ENCODE results near the gene URB2. TPM values are rescaled to one million over a fixed set of nuclear protein-coding genes. Genes with fewer than 3 reads are reported as not detected.

The URB2 gene
- total and polyA plus RNA-seq, 2 of the 13 experiments (the other 11 are each of a cell fraction or from before 2014, with no cell fraction given) = 4.0 to 17.6 TPM

DNA sequence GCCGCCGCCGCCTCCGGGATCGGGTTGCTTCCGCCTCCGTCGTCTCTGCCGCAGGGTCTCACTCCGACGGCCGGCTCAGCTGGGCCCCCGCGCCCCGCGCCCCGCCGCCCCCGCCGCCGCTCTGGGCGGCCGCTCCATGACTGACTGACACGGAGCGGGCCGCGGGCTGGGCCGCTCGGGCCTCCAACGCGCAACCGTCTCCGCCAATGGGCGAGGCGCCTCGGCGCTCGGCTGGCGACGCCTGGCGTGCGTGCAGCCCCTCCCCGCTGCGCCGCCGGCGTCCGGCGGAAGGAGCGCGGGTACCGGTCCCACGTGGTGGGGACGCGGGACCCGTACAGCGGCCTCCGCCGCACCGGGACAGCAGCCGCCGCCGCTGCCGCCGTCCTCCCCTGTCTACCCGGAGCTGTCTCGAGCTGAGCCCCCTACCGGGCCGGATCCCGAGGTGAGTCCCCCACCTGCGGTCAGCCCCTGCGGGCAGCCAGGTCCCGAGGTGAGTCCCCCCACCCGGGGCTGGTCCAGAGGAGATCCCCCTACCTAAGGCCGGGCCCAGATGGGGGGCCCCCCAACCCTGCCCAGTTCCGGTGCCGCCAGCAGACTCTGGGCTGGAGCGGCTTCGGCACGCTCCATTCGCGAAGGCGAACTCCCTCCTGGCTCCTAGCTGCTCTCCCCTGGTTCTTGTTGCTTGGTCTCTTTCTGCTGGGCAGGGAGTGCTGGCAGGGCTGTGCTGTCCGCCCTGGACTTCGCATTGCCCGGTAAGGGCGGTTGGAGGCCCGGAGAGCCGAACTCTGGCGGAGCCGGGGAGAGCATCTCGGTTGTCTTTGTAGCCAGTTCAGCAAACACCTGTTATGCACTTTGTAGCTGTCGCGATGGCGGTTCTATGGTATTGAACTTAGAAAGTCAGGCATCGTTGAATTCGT is at the start of gene URB2, which contains the start of gene TAF5L (continued):
- TF ChIP-seq, protein P1, sequence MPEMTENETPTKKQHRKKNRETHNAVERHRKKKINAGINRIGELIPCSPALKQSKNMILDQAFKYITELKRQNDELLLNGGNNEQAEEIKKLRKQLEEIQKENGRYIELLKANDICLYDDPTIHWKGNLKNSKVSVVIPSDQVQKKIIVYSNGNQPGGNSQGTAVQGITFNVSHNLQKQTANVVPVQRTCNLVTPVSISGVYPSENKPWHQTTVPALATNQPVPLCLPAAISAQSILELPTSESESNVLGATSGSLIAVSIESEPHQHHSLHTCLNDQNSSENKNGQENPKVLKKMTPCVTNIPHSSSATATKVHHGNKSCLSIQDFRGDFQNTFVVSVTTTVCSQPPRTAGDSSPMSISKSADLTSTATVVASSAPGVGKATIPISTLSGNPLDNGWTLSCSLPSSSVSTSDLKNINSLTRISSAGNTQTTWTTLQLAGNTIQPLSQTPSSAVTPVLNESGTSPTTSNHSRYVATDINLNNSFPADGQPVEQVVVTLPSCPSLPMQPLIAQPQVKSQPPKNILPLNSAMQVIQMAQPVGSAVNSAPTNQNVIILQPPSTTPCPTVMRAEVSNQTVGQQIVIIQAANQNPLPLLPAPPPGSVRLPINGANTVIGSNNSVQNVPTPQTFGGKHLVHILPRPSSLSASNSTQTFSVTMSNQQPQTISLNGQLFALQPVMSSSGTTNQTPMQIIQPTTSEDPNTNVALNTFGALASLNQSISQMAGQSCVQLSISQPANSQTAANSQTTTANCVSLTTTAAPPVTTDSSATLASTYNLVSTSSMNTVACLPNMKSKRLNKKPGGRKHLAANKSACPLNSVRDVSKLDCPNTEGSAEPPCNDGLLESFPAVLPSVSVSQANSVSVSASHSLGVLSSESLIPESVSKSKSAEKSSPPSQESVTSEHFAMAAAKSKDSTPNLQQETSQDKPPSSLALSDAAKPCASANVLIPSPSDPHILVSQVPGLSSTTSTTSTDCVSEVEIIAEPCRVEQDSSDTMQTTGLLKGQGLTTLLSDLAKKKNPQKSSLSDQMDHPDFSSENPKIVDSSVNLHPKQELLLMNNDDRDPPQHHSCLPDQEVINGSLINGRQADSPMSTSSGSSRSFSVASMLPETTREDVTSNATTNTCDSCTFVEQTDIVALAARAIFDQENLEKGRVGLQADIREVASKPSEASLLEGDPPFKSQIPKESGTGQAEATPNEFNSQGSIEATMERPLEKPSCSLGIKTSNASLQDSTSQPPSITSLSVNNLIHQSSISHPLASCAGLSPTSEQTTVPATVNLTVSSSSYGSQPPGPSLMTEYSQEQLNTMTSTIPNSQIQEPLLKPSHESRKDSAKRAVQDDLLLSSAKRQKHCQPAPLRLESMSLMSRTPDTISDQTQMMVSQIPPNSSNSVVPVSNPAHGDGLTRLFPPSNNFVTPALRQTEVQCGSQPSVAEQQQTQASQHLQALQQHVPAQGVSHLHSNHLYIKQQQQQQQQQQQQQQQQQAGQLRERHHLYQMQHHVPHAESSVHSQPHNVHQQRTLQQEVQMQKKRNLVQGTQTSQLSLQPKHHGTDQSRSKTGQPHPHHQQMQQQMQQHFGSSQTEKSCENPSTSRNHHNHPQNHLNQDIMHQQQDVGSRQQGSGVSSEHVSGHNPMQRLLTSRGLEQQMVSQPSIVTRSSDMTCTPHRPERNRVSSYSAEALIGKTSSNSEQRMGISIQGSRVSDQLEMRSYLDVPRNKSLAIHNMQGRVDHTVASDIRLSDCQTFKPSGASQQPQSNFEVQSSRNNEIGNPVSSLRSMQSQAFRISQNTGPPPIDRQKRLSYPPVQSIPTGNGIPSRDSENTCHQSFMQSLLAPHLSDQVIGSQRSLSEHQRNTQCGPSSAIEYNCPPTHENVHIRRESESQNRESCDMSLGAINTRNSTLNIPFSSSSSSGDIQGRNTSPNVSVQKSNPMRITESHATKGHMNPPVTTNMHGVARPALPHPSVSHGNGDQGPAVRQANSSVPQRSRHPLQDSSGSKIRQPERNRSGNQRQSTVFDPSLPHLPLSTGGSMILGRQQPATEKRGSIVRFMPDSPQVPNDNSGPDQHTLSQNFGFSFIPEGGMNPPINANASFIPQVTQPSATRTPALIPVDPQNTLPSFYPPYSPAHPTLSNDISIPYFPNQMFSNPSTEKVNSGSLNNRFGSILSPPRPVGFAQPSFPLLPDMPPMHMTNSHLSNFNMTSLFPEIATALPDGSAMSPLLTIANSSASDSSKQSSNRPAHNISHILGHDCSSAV (CRISPR knock-in tag; IDR thresholded peaks at IDR 0.05; ENCODE audit: borderline replicate concordance) = no peak
- TF ChIP-seq PHF8 (CRISPR knock-in tag; IDR thresholded peaks at IDR 0.05) (peak; percentile 86), U2AF1 (optimal IDR thresholded peaks at IDR 0.05; ENCODE audit: low read depth, low read length) (no peak), ZSCAN21 (CRISPR knock-in tag; IDR thresholded peaks at IDR 0.05; ENCODE audit: borderline replicate concordance) (peak; percentile 41; the same call in 1 of the 2 replicates), THYN1 (CRISPR knock-in tag; IDR thresholded peaks at IDR 0.05; ENCODE audit: borderline replicate concordance, low read depth) (no peak), CBFB (CRISPR knock-in tag; IDR thresholded peaks at IDR 0.05) (peak; percentile 60; the same call in 1 of the 2 replicates), ZNF44 (CRISPR knock-in tag; IDR thresholded peaks at IDR 0.05) (0 out of 2 replicates have a peak, but pooled peaks have one; percentile 65), ZMYM2 (CRISPR knock-in tag; IDR thresholded peaks at IDR 0.05) (no peak), ZNF713 (CRISPR knock-in tag; IDR thresholded peaks at IDR 0.05) (0 out of 2 replicates have a peak, but pooled peaks have one; percentile 52), TBL1XR1 (IDR thresholded peaks at IDR 0.05; ENCODE audit: borderline replicate concordance, low read length, partially characterized antibody) (no peak), SKI (IDR thresholded peaks at IDR 0.05; ENCODE audit: partially characterized antibody) (no peak), TAF1 (CRISPR knock-in tag; IDR thresholded peaks at IDR 0.05) (peak; percentile 57; the same call in 1 of the 2 replicates), ZNF337 (CRISPR knock-in tag; IDR thresholded peaks at IDR 0.05; ENCODE audit: borderline replicate concordance, low read depth) (no peak), NCOA1 (CRISPR knock-in tag; IDR thresholded peaks at IDR 0.05) (no peak; the same call in 1 of the 2 replicates), ZNF782 (CRISPR knock-in tag; IDR thresholded peaks at IDR 0.05; ENCODE audit: borderline replicate concordance) (no peak), GABPB1 (CRISPR knock-in tag; IDR thresholded peaks at IDR 0.05) (peak; percentile 90), PPARG (CRISPR knock-in tag; conservative IDR thresholded peaks at IDR 0.05) (0 out of 2 replicates have a peak, but pooled peaks have one; percentile 41), RXRA (CRISPR knock-in tag; IDR thresholded peaks at IDR 0.05) (peak; percentile 47; the same call in 1 of the 2 replicates), MAF1 (CRISPR knock-in tag; IDR thresholded peaks at IDR 0.05; ENCODE audit: borderline replicate concordance) (no peak)
- TF ChIP-seq, protein P2, sequence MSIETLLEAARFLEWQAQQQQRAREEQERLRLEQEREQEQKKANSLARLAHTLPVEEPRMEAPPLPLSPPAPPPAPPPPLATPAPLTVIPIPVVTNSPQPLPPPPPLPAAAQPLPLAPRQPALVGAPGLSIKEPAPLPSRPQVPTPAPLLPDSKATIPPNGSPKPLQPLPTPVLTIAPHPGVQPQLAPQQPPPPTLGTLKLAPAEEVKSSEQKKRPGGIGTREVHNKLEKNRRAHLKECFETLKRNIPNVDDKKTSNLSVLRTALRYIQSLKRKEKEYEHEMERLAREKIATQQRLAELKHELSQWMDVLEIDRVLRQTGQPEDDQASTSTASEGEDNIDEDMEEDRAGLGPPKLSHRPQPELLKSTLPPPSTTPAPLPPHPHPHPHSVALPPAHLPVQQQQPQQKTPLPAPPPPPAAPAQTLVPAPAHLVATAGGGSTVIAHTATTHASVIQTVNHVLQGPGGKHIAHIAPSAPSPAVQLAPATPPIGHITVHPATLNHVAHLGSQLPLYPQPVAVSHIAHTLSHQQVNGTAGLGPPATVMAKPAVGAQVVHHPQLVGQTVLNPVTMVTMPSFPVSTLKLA (IDR thresholded peaks at IDR 0.05) = peak; percentile 75
